Natural killer cell (primary cell): ENCODE results near the gene USP19. TPM values are rescaled to one million over a fixed set of nuclear protein-coding genes. Genes with fewer than 3 reads are reported as not detected.

ENCODE experiments used
- ATAC-seq, 3 donors: fragments of 150-1000 bp in 2 of 3; fragments of 200-7000 bp in 1 of 3; cut with Tn5 transposase; 1 replicate in 1 of 3; 2 replicates in 2 of 3; pipeline ENCODE4 v1.10.0; 2021; ENCODE audit warnings: mild to moderate bottlenecking in 2 of 3, moderate library complexity in 2 of 3
- DNase-seq, 2 donors: peaks; one replicate each; pipeline versions ENCODE4 v3.0.0 to v3.0.0-alpha.2; 2013 to 2021; ENCODE audit warnings: mixed read lengths in 1 of 2
- H3K27ac ChIP-seq: one replicate; pipeline ENCODE4 v1.5.1; 2013; ENCODE audit warnings: mild to moderate bottlenecking, low read length
- H3K27me3 ChIP-seq: one replicate; pipeline ENCODE4 v1.6.1; 2013; ENCODE audit warnings: low read length; ENCODE audit not compliant: control insufficient read depth, insufficient read depth
- H3K36me3 ChIP-seq: one replicate; pipeline ENCODE4 v1.6.1; 2013; ENCODE audit warnings: low read length; ENCODE audit not compliant: control insufficient read depth, insufficient read depth
- H3K4me1 ChIP-seq: one replicate; pipeline ENCODE4 v1.6.1; 2013; ENCODE audit warnings: low read length; ENCODE audit not compliant: control insufficient read depth, insufficient read depth
- H3K4me3 ChIP-seq: one replicate; pipeline ENCODE4 v1.5.1; 2013; ENCODE audit warnings: low read length
- H3K9me3 ChIP-seq: one replicate; pipeline ENCODE4 v1.6.1; 2013; ENCODE audit warnings: low read length; ENCODE audit not compliant: control insufficient read depth, insufficient read depth
- H3K27ac Mint-ChIP-seq, 2 donors: one replicate each; pipeline ENCODE4 v1.8.0; 2022; ENCODE audit warnings: mild to moderate bottlenecking in 2 of 2, mixed read lengths in 2 of 2, moderate library complexity in 1 of 2
- H3K27me3 Mint-ChIP-seq, 2 donors: one replicate each; pipeline ENCODE4 v1.8.0; 2022; ENCODE audit warnings: low read depth in 2 of 2, mixed read lengths in 2 of 2
- H3K36me3 Mint-ChIP-seq: one replicate; pipeline ENCODE4 v1.8.0; 2022; ENCODE audit warnings: mixed read lengths
- H3K4me1 Mint-ChIP-seq, 2 donors: one replicate each; pipeline ENCODE4 v1.8.0; 2022; ENCODE audit warnings: mixed read lengths in 2 of 2
- H3K4me3 Mint-ChIP-seq: one replicate; pipeline ENCODE4 v1.8.0; 2022; ENCODE audit warnings: mild to moderate bottlenecking, moderate library complexity, mixed read lengths
- H3K9me3 Mint-ChIP-seq, 2 donors: one replicate each; pipeline ENCODE4 v1.8.0; 2022; ENCODE audit warnings: mixed read lengths in 2 of 2
- WGBS: methylation state at CpG from one replicate; pipeline ENCODE4 v1.1.7; 2013; ENCODE audit warnings: missing lambda C conversion rate; ENCODE audit not compliant: insufficient coverage; 5-methylcytosine and 5-hydroxymethylcytosine counted together
- intact Hi-C: fragments of 100-400 bp; cut with micrococcal nuclease; formaldehyde crosslinking; loops from one replicate; pipeline ENCODE4 v1.14.2; 2022
- total RNA-seq, 4 donors: library from RNA; stranded (reverse); fragments of 120-200 nt in 1 of 4; gene quantifications; one replicate each; pipeline versions ENCODE4 v1.2.3 to v1.2.4, GENCODE V29; 2013 to 2022
- TF ChIP-seq, protein P1 (sequence below): fragments of 200-600 bp; IDR thresholded peaks from one replicate; pipeline ENCODE4 v1.8.0; 2022; ENCODE audit warnings: antibody characterized with exemption

The USP19 gene
- total RNA-seq, 3 donors from 2014 or later (not counting 1 experiment from before 2014, with no cell fraction given) = 68.6 to 71.5 (median 68.6) TPM

- H3K9me3 Mint-ChIP-seq = no peaks in the 10 kb centered on the region
- H3K4me3 ChIP-seq = no peak overlapping the region
- H3K4me3 Mint-ChIP-seq = no peak overlapping the region
- intact Hi-C loops = no loop called here
- no peaks in the 10 kb centered on the region for H3K27me3 ChIP-seq
- H3K27ac Mint-ChIP-seq = no peak overlapping the region
- peaks cover 1 to 6% of the 10 kb centered on the region in 2 donors for H3K4me1 Mint-ChIP-seq
- TF ChIP-seq, protein P1, sequence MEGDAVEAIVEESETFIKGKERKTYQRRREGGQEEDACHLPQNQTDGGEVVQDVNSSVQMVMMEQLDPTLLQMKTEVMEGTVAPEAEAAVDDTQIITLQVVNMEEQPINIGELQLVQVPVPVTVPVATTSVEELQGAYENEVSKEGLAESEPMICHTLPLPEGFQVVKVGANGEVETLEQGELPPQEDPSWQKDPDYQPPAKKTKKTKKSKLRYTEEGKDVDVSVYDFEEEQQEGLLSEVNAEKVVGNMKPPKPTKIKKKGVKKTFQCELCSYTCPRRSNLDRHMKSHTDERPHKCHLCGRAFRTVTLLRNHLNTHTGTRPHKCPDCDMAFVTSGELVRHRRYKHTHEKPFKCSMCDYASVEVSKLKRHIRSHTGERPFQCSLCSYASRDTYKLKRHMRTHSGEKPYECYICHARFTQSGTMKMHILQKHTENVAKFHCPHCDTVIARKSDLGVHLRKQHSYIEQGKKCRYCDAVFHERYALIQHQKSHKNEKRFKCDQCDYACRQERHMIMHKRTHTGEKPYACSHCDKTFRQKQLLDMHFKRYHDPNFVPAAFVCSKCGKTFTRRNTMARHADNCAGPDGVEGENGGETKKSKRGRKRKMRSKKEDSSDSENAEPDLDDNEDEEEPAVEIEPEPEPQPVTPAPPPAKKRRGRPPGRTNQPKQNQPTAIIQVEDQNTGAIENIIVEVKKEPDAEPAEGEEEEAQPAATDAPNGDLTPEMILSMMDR = no peak
- peaks cover 20% of the 10 kb centered on the region for H3K4me1 ChIP-seq
- DNase-seq (no peak), ATAC-seq (no peak)
- H3K36me3 ChIP-seq = no peaks in the 10 kb centered on the region
- no peaks in the 10 kb centered on the region for H3K27me3 Mint-ChIP-seq
- 94% methylated on average over 7 of the region's 7 CpGs for WGBS
- no peaks in the 10 kb centered on the region for H3K9me3 ChIP-seq
- H3K36me3 Mint-ChIP-seq = no peaks in the 10 kb centered on the region
- H3K27ac ChIP-seq = no peak overlapping the region
Measured at GRCh38 chr3:49124203-49124602, 3.6 kb upstream of the USP19 start.

DNA sequence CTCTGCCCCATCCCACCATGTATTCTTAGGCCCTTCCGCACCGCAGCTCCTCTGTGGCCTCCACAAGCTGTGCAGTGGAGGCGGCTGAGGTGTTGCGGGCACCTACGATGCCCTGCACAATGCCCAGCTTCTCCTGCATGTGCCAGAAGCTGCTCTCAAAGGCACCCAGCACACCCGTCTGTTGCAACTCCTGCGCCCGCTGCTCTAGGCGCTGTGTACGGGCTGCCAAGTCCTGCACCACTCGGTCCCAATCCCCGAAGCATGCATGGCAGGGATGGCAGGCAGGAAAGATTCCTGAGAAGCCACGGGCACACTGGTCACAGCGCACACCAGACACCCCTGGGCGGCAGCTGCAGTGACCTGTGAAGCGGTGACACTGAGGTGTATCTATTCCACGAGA lies 3.1 kb upstream of the USP19 start:
- intact Hi-C loops = no loop called here
- Mint-ChIP-seq H3K27me3 (no peaks in the 10 kb centered on the region), H3K4me1 (peaks cover 5 to 11% of the 10 kb centered on the region in 2 donors), H3K9me3 (no peaks in the 10 kb centered on the region), H3K4me3 (no peak overlapping the region), H3K27ac (no peak overlapping the region), H3K36me3 (no peaks in the 10 kb centered on the region)
- Histone ChIP-seq H3K27ac (no peak overlapping the region), H3K4me1 (peaks cover 24% of the 10 kb centered on the region), H3K36me3 (peaks cover 1% of the 10 kb centered on the region), H3K27me3 (no peaks in the 10 kb centered on the region), H3K9me3 (no peaks in the 10 kb centered on the region), H3K4me3 (no peak overlapping the region)
- 96% methylated on average over 17 of the region's 17 CpGs for WGBS
- TF ChIP-seq, protein P1 = no peak
- no peak for DNase-seq
- ATAC-seq = no peak

DNA sequence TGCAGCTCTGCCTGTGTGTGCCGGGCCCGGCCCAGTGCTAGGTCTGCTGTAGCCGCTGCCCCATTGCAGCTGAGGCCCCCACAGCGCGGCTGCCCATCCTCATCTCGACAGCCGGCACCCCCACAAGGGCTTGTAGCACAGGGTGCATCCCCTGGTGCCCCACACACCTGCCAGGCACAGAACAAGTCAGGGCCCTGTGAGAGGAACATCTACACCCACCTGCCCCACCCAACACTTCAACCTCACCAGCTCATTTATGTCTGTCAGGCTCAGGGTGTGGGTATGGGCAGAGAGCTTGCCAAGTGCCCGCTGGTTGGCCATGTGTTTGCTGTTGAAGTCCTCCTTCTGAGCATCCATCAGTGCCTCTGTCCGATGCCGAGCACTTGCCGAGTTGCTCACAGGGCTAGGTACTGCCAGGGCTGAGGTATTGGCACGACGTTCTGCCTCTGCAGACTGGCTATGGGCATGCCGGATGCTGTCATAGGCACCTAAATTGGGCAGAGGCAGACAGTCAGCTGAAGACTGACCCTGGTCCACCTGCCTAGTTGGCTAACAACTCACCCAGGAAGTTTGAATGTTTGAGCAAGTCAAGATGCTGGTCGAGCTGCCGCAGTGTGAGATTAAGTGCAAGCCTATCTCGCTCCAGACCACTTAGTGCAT lies 2.4 kb upstream of the USP19 start:
- WGBS = 95% methylated on average over 17 of the region's 17 CpGs
- no peaks in the 10 kb centered on the region for H3K36me3 Mint-ChIP-seq
- no peaks in the 10 kb centered on the region for H3K27me3 ChIP-seq
- peak overlapping the region; percentile 11 to 87 for H3K27ac Mint-ChIP-seq
- peaks cover 3% of the 10 kb centered on the region for H3K36me3 ChIP-seq
- H3K27ac ChIP-seq = no peak overlapping the region
- no peaks in the 10 kb centered on the region for H3K9me3 ChIP-seq
- H3K4me1 Mint-ChIP-seq = peaks cover 5 to 12% of the 10 kb centered on the region in 2 donors
- no peak for ATAC-seq
- no peak overlapping the region for H3K4me3 ChIP-seq
- H3K27me3 Mint-ChIP-seq = no peaks in the 10 kb centered on the region
- no peaks in the 10 kb centered on the region for H3K9me3 Mint-ChIP-seq
- DNase-seq = no peak
- H3K4me3 Mint-ChIP-seq = no peak overlapping the region
- peaks cover 24% of the 10 kb centered on the region for H3K4me1 ChIP-seq
- intact Hi-C loops = no loop called here
- TF ChIP-seq, protein P1 = no peak

- TF ChIP-seq, protein P1 = no peak
- no peak overlapping the region for H3K4me3 ChIP-seq
- Mint-ChIP-seq H3K36me3 (no peaks in the 10 kb centered on the region), H3K4me1 (peaks cover 5 to 12% of the 10 kb centered on the region in 2 donors), H3K4me3 (peak overlapping the region; percentile 29), H3K27ac (peak overlapping the region; percentile 81 to 87), H3K27me3 (no peaks in the 10 kb centered on the region), H3K9me3 (no peaks in the 10 kb centered on the region)
- intact Hi-C loops = no loop called here
- H3K4me1 ChIP-seq = peaks cover 24% of the 10 kb centered on the region
- peaks cover 7% of the 10 kb centered on the region for H3K36me3 ChIP-seq
- no peak for ATAC-seq
- H3K27me3 ChIP-seq = no peaks in the 10 kb centered on the region
- 94% methylated on average over 7 of the region's 7 CpGs for WGBS
- no peak for DNase-seq
- no peak overlapping the region for H3K27ac ChIP-seq
- H3K9me3 ChIP-seq = no peaks in the 10 kb centered on the region
Measured at GRCh38 chr3:49122451-49122850, 1.8 kb upstream of the USP19 start.
